ENCODE data around the gene ADAMTS18.

DNA sequence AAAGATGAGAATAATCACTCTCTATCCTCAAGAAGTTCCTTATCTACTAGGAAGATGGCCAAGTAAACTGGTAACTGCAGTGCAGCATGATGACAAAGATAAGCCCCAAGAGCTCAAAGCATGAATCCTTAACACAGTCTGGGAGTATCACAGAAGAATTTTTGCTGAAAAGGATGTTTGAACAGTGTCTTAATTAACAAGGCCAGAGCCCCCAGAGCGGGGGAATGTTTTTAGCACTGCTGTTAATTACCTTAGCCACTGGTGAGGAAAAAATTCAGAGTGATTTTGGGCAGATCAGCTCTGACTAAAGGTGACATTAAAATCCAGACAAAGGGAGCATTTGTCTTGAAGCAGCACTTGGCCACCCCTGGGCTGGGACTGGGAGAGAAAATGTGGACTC, 30.1 kb downstream of the ADAMTS18 start:
- TF ChIP-seq, protein P1, sequence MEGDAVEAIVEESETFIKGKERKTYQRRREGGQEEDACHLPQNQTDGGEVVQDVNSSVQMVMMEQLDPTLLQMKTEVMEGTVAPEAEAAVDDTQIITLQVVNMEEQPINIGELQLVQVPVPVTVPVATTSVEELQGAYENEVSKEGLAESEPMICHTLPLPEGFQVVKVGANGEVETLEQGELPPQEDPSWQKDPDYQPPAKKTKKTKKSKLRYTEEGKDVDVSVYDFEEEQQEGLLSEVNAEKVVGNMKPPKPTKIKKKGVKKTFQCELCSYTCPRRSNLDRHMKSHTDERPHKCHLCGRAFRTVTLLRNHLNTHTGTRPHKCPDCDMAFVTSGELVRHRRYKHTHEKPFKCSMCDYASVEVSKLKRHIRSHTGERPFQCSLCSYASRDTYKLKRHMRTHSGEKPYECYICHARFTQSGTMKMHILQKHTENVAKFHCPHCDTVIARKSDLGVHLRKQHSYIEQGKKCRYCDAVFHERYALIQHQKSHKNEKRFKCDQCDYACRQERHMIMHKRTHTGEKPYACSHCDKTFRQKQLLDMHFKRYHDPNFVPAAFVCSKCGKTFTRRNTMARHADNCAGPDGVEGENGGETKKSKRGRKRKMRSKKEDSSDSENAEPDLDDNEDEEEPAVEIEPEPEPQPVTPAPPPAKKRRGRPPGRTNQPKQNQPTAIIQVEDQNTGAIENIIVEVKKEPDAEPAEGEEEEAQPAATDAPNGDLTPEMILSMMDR (IDR thresholded peaks at IDR 0.05), result no peak
- no peak for TF ChIP-seq POLR2A (IDR thresholded peaks at IDR 0.05)
